Measurements from ENCODE around the gene TKTL1. TPM values are rescaled to one million over a fixed set of nuclear protein-coding genes. Genes with fewer than 3 reads are reported as not detected.

TKTL1 gene
- total RNA-seq, 4 donors from 2014 or later, result not detected

- in situ Hi-C loops (cut with MboI; ENCODE audit: low pct_ligation_motif_present in 1 of 4, low pct_unique_long_range_greater_than_20kb in 1 of 4, low sequenced_read_pairs in 3 of 4) (no loop called here), intact Hi-C loops (cut with DNase I; ENCODE audit: low total_unique reads) (no loop called here)
- H3K27ac ChIP-seq, result no peak overlapping the region
- no peak for TF ChIP-seq EP300 (IDR thresholded peaks at IDR 0.05; ENCODE audit: low read depth)
- TF ChIP-seq POLR2A (IDR thresholded peaks at IDR 0.05), result no peak
- TF ChIP-seq CTCF (IDR thresholded peaks at IDR 0.05), result no peak
- no peak for TF ChIP-seq POLR2AphosphoS5 (IDR thresholded peaks at IDR 0.05)
- H3K9me3 ChIP-seq, result no peaks in the 10 kb centered on the region
- no peak for DNase-seq
- no peaks in the 10 kb centered on the region for H3K36me3 ChIP-seq
- H3K4me1 ChIP-seq, result no peaks in the 10 kb centered on the region
- peaks cover 4% of the 10 kb centered on the region for H3K27me3 ChIP-seq
- 84% methylated on average over 6 of the region's 7 CpGs; no CpG with 5 or more reads in 1 of the 2 donors for WGBS, 2 donors (ENCODE audit: low coverage in 1 of 2)
- no peak overlapping the region for H3K4me3 ChIP-seq
Measured at GRCh38 chrX:154321152-154321551, 25.6 kb downstream of the TKTL1 start.

GRCh38 chrX:154321594-154321993, 26.0 kb downstream of the TKTL1 start:
- Histone ChIP-seq H3K9me3 (no peaks in the 10 kb centered on the region), H3K27ac (no peak overlapping the region), H3K4me3 (no peak overlapping the region), H3K36me3 (no peaks in the 10 kb centered on the region), H3K27me3 (peaks cover 4% of the 10 kb centered on the region), H3K4me1 (no peaks in the 10 kb centered on the region)
- peak; percentile 18 for DNase-seq
- WGBS, 2 donors (ENCODE audit: low coverage in 1 of 2), result 49% methylated on average over 10 of the region's 10 CpGs; no CpG with 5 or more reads in 1 of the 2 donors
- TF ChIP-seq CTCF (IDR thresholded peaks at IDR 0.05), result no peak
- TF ChIP-seq EP300 (IDR thresholded peaks at IDR 0.05; ENCODE audit: low read depth), result no peak
- no peak for TF ChIP-seq POLR2AphosphoS5 (IDR thresholded peaks at IDR 0.05)
- no peak for TF ChIP-seq POLR2A (IDR thresholded peaks at IDR 0.05)
- in situ Hi-C loops (cut with MboI; ENCODE audit: low pct_ligation_motif_present in 1 of 4, low pct_unique_long_range_greater_than_20kb in 1 of 4, low sequenced_read_pairs in 3 of 4) (no loop called here), intact Hi-C loops (cut with DNase I; ENCODE audit: low total_unique reads) (no loop called here)

- no peak overlapping the region for H3K4me3 ChIP-seq
- WGBS, 2 donors (ENCODE audit: low coverage in 1 of 2), result 80 to 86% methylated on average over 3 to 10 of the region's 10 CpGs
- H3K36me3 ChIP-seq, result no peaks in the 10 kb centered on the region
- no peak overlapping the region for H3K27ac ChIP-seq
- intact Hi-C loops (cut with DNase I; ENCODE audit: low total_unique reads), result no loop called here
- in situ Hi-C loops (cut with MboI; ENCODE audit: low pct_ligation_motif_present in 1 of 4, low pct_unique_long_range_greater_than_20kb in 1 of 4, low sequenced_read_pairs in 3 of 4), result no loop called here
- no peak for DNase-seq
- peaks cover 0 to 8% (median 0%) of the 10 kb centered on the region in 4 donors for H3K4me1 ChIP-seq
- no peaks in the 10 kb centered on the region for H3K9me3 ChIP-seq
- peaks cover 4% of the 10 kb centered on the region for H3K27me3 ChIP-seq
- TF ChIP-seq CTCF (IDR thresholded peaks at IDR 0.05), result no peak
- no peak for TF ChIP-seq POLR2AphosphoS5 (IDR thresholded peaks at IDR 0.05)
- TF ChIP-seq POLR2A (IDR thresholded peaks at IDR 0.05), result no peak
- no peak for TF ChIP-seq EP300 (IDR thresholded peaks at IDR 0.05; ENCODE audit: low read depth)
Measured at GRCh38 chrX:154322890-154323289, 27.3 kb downstream of the TKTL1 start.

- H3K4me3 ChIP-seq, result no peak overlapping the region
- DNase-seq, result no peak
- no peaks in the 10 kb centered on the region for H3K36me3 ChIP-seq
- H3K27ac ChIP-seq, result no peak overlapping the region
- no peaks in the 10 kb centered on the region for H3K9me3 ChIP-seq
- intact Hi-C loops (cut with DNase I; ENCODE audit: low total_unique reads), result no loop called here
- H3K27me3 ChIP-seq, result peaks cover 4% of the 10 kb centered on the region
- 58% methylated on average over 7 of the region's 7 CpGs; no CpG with 5 or more reads in 1 of the 2 donors for WGBS, 2 donors (ENCODE audit: low coverage in 1 of 2)
- peaks cover 0 to 8% (median 0%) of the 10 kb centered on the region in 4 donors for H3K4me1 ChIP-seq
- in situ Hi-C loops (cut with MboI; ENCODE audit: low pct_ligation_motif_present in 1 of 4, low pct_unique_long_range_greater_than_20kb in 1 of 4, low sequenced_read_pairs in 3 of 4), result no loop called here
- TF ChIP-seq POLR2AphosphoS5 (IDR thresholded peaks at IDR 0.05), result no peak
- no peak for TF ChIP-seq POLR2A (IDR thresholded peaks at IDR 0.05)
- TF ChIP-seq CTCF (IDR thresholded peaks at IDR 0.05), result no peak
- TF ChIP-seq EP300 (IDR thresholded peaks at IDR 0.05; ENCODE audit: low read depth), result no peak
Measured at GRCh38 chrX:154323537-154323936, 27.9 kb downstream of the TKTL1 start.

Measured in transverse colon (tissue), 4 donors.